Activated CD4-positive, alpha-beta T cell treated with anti-CD3 and anti-CD28 coated beads for 36 hours (primary cell): ENCODE results near the gene SVOP. TPM values are rescaled to one million over a fixed set of nuclear protein-coding genes. Genes with fewer than 3 reads are reported as not detected.

Experiments used
- ATAC-seq: fragments of 200-7000 bp; cut with Tn5 transposase; one replicate; pipeline ENCODE4 v1.10.0; 2021; ENCODE audit warnings: mild to moderate bottlenecking, moderate library complexity
- CTCF ChIA-PET: fragments of 350-600 bp; sonication (Branson Sonifier 250); formaldehyde crosslinking; loops from one replicate; lab custom pipeline; 2021; ENCODE audit warnings: antibody characterized with exemption; lab: Charles Lee
- POLR2A ChIA-PET: fragments of 350-600 bp; sonication (Branson Sonifier 250); formaldehyde crosslinking; loops from one replicate; lab custom pipeline; 2021; ENCODE audit warnings: antibody characterized with exemption, inconsistent platforms; lab: Charles Lee
- DNase-seq: peaks from one replicate; pipeline ENCODE4 v3.0.0-alpha.2; 2020
- H3K27ac Mint-ChIP-seq: one replicate; pipeline ENCODE4 v1.8.0; 2021; ENCODE audit warnings: mixed read lengths
- H3K27me3 Mint-ChIP-seq: one replicate; pipeline ENCODE4 v1.8.0; 2021; ENCODE audit warnings: mixed read lengths
- H3K36me3 Mint-ChIP-seq: one replicate; pipeline ENCODE4 v1.8.0; 2021; ENCODE audit warnings: low read depth, mixed read lengths
- H3K4me1 Mint-ChIP-seq: one replicate; pipeline ENCODE4 v1.8.0; 2021; ENCODE audit warnings: mixed read lengths
- H3K4me3 Mint-ChIP-seq: one replicate; pipeline ENCODE4 v1.8.0; 2021; ENCODE audit warnings: mild to moderate bottlenecking, moderate library complexity, mixed read lengths
- H3K9me3 Mint-ChIP-seq: one replicate; pipeline ENCODE4 v1.8.0; 2021; ENCODE audit warnings: low read depth, mixed read lengths
- intact Hi-C, 2 experiments: fragments of 100-400 bp; cut with DNase I in 1 of 2; cut with micrococcal nuclease in 1 of 2; formaldehyde crosslinking; loops; one replicate each; pipeline versions ENCODE4 v1.14.2 to v1.15.1; 2022 to 2024; cut with DNase I, micrococcal nuclease
- total RNA-seq, 2 experiments: library from RNA; stranded (reverse); gene quantifications; one replicate each; pipeline ENCODE4 v1.2.3, GENCODE V29; 2021

SVOP gene
- total RNA-seq, 2 experiments from 2014 or later = not detected

DNA sequence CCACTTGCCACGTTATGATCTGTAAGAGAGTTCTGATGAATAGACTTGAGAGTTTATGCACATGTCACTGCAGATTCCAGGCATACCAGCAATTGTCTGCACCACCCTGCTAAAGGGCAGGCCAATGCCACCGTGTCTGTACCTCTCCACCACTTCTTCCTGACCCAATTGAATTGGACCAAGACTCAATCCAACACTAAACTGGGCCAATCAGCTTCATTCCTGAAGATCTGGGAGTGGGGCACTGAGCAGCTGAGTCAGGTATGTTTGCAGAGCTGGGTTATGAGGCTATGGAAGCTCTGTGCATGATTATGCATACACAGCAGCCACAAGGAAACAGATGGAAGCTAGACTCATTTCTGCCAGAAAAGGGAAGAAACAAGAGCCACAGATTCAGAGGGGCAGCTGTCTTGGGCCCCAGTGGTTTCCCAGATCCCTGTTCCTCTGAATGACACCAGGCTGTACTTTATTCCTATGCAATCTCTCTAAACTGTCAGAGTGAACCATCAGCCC is 113.0 kb downstream of the SVOP start:
- no peaks in the 10 kb centered on the region for H3K4me1 Mint-ChIP-seq
- H3K36me3 Mint-ChIP-seq = no peaks in the 10 kb centered on the region
- peaks cover 3% of the 10 kb centered on the region for H3K27me3 Mint-ChIP-seq
- H3K4me3 Mint-ChIP-seq = no peak overlapping the region
- H3K9me3 Mint-ChIP-seq = no peaks in the 10 kb centered on the region
- ATAC-seq = no peak
- ChIA-PET POLR2A (no interaction called here), CTCF (no interaction called here)
- intact Hi-C loops = no loop called here
- no peak overlapping the region for H3K27ac Mint-ChIP-seq
- DNase-seq = no peak

DNA sequence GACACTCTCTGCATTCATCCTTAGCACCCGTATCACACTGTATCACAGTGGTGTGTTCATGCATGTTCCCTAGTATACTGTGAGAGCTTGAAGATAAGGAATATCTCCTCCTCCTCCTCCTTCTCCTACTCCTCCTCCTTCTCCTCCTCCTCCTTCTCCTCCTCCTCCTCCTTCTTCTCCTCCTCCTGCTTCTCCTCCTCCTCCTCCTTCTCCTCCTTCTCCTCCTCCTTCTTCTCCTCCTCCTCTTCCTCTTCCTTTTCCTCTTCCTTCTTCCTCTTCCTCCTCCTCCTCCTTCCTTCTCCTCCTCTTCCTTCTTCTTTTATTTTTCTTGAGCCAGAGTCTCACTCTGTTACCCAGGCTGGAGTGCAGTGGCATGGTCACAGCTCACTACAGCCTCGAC is 113.9 kb downstream of the SVOP start:
- Mint-ChIP-seq H3K27me3 (peaks cover 4% of the 10 kb centered on the region), H3K4me3 (no peak overlapping the region), H3K36me3 (no peaks in the 10 kb centered on the region), H3K27ac (no peak overlapping the region), H3K4me1 (no peaks in the 10 kb centered on the region), H3K9me3 (no peaks in the 10 kb centered on the region)
- ChIA-PET CTCF (no interaction called here), POLR2A (no interaction called here)
- intact Hi-C loops = no loop called here
- ATAC-seq (no peak), DNase-seq (no peak)

DNA sequence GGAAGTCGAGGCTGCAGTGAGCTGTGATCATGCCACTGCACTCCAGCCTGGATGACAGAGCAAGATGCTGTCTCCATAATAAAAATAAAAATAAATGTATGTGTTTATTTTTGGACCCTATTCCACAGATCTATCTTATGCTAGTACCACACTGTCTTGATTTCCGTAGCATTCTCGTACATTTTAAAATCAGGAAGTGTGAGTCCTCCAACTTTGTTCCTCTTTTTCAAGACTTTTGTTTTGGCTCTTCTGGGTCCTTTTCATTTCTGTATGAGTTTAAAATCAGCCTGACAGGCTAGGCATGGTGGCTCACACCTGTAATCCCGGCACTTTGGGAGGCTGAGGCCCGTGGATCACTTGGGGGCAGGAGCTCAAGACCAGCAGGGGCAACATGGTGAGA is 115.1 kb downstream of the SVOP start:
- intact Hi-C loops = no loop called here
- ATAC-seq (no peak), DNase-seq (no peak)
- H3K4me1 Mint-ChIP-seq = no peaks in the 10 kb centered on the region
- POLR2A ChIA-PET = interaction anchor here (0.5 kb wide), 1 partner anchor 36 kb away, joined by 5 read pairs; no protein-coding TSS in a partner anchor
- no peaks in the 10 kb centered on the region for H3K36me3 Mint-ChIP-seq
- no peak overlapping the region for H3K27ac Mint-ChIP-seq
- H3K9me3 Mint-ChIP-seq = no peaks in the 10 kb centered on the region
- CTCF ChIA-PET = no interaction called here
- no peak overlapping the region for H3K4me3 Mint-ChIP-seq
- peaks cover 7% of the 10 kb centered on the region for H3K27me3 Mint-ChIP-seq

DNA sequence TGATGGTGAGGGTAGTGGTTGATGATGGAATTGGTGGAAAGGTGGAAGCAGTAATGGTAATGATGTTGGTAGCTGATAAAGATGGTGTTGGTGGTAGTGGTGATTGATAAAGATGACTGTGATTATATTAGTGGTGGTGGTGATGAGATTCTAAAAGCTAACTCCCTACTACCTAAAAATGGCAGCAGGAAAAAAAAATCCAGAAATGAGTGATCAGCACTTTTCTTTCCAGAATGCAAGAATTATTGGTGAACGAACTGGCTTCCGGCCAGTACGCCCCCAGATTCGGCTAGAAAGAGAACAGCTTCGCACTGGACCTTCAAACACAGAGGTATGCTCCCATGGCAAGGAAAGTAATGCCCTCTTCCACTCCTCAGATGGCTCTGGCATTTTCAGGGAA is 121.7 kb downstream of the SVOP start:
- ATAC-seq (no peak), DNase-seq (no peak)
- no peaks in the 10 kb centered on the region for H3K9me3 Mint-ChIP-seq
- H3K36me3 Mint-ChIP-seq = no peaks in the 10 kb centered on the region
- no peaks in the 10 kb centered on the region for H3K4me1 Mint-ChIP-seq
- H3K27me3 Mint-ChIP-seq = peaks cover 20% of the 10 kb centered on the region
- H3K4me3 Mint-ChIP-seq = no peak overlapping the region
- no peak overlapping the region for H3K27ac Mint-ChIP-seq
- intact Hi-C loops = no loop called here
- ChIA-PET CTCF (no interaction called here), POLR2A (no interaction called here)

DNA sequence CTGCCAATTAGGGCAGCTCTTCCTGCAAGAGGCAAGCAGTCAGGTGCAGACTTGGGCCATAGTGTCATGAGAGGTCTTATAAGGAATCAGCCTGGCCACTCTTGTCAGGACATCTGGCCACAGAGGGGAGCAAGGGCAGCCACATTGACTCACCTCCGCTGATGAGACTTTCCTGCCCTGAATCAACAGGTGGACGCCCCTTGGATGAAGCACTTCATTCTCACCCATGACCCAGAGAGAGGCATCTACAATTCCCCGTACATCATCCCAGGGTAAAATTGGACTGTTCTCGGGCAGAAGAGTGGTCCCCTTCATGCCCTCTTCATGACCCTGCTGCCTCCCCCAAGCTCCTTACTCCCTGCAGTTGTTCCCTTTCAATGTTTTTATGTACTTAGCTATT is 124.1 kb downstream of the SVOP start:
- no peaks in the 10 kb centered on the region for H3K36me3 Mint-ChIP-seq
- H3K4me3 Mint-ChIP-seq = no peak overlapping the region
- CTCF ChIA-PET = interaction anchor here (0.6 to 2.1 kb wide), 4 partner anchors 15 to 133 kb away, joined by 3 to 8 read pairs (median 4); no protein-coding TSS in a partner anchor
- intact Hi-C loops = no loop called here
- no peaks in the 10 kb centered on the region for H3K4me1 Mint-ChIP-seq
- no peaks in the 10 kb centered on the region for H3K9me3 Mint-ChIP-seq
- DNase-seq (no peak), ATAC-seq (no peak)
- POLR2A ChIA-PET = no interaction called here
- H3K27ac Mint-ChIP-seq = no peak overlapping the region
- H3K27me3 Mint-ChIP-seq = peaks cover 18% of the 10 kb centered on the region

GRCh38 chr12:108896336-108896735 is 124.5 kb downstream of the SVOP start:
- CTCF ChIA-PET = interaction anchor here (0.6 to 2.1 kb wide), 4 partner anchors 19 to 1690 kb away, joined by 3 to 8 read pairs (median 3); no protein-coding TSS in a partner anchor
- ATAC-seq = no peak
- POLR2A ChIA-PET = no interaction called here
- intact Hi-C loops = no loop called here
- H3K27me3 Mint-ChIP-seq = peaks cover 18% of the 10 kb centered on the region
- no peak for DNase-seq
- H3K4me1 Mint-ChIP-seq = no peaks in the 10 kb centered on the region
- no peak overlapping the region for H3K27ac Mint-ChIP-seq
- H3K36me3 Mint-ChIP-seq = no peaks in the 10 kb centered on the region
- H3K9me3 Mint-ChIP-seq = no peaks in the 10 kb centered on the region
- no peak overlapping the region for H3K4me3 Mint-ChIP-seq

GRCh38 chr12:108895220-108895802 is 125.6 kb downstream of the SVOP start:
- ChIA-PET POLR2A (no interaction called here), CTCF (no interaction called here)
- H3K4me3 Mint-ChIP-seq = no peak overlapping the region
- DNase-seq (no peak), ATAC-seq (no peak)
- intact Hi-C loops = no loop called here
- H3K27me3 Mint-ChIP-seq = peaks cover 12% of the 10 kb centered on the region
- no peaks in the 10 kb centered on the region for H3K36me3 Mint-ChIP-seq
- peaks cover 3% of the 10 kb centered on the region for H3K9me3 Mint-ChIP-seq
- no peak overlapping the region for H3K27ac Mint-ChIP-seq
- H3K4me1 Mint-ChIP-seq = no peaks in the 10 kb centered on the region

- Mint-ChIP-seq H3K27ac (no peak overlapping the region), H3K27me3 (peaks cover 2% of the 10 kb centered on the region), H3K9me3 (peaks cover 3% of the 10 kb centered on the region), H3K4me1 (no peaks in the 10 kb centered on the region), H3K4me3 (no peak overlapping the region), H3K36me3 (no peaks in the 10 kb centered on the region)
- intact Hi-C loops = no loop called here
- DNase-seq = peak; percentile 30
- ChIA-PET CTCF (interaction anchor here (0.9 to 2.7 kb wide), 2 partner anchors 8 to 202 kb away, joined by 3 to 13 read pairs; partner anchors contain the start of gene ALKBH2), POLR2A (no interaction called here)
- ATAC-seq = no peak
Observed at GRCh38 chr12:108890208-108890607, 130.7 kb downstream of the SVOP start.

- intact Hi-C loops = loop anchor here in 1 of 2 experiments (10.0 kb wide), 1 partner anchor 497 kb away; no protein-coding TSS in a partner anchor
- Mint-ChIP-seq H3K27me3 (no peaks in the 10 kb centered on the region), H3K9me3 (peaks cover 3% of the 10 kb centered on the region), H3K4me3 (no peak overlapping the region), H3K27ac (no peak overlapping the region), H3K36me3 (no peaks in the 10 kb centered on the region), H3K4me1 (no peaks in the 10 kb centered on the region)
- ChIA-PET POLR2A (no interaction called here), CTCF (interaction anchor here (1.0 to 2.7 kb wide), 2 partner anchors 63 to 205 kb away, joined by 5 to 13 read pairs; partner anchors contain the start of gene ALKBH2)
- DNase-seq = no peak
- ATAC-seq = no peak
Observed at GRCh38 chr12:108888031-108888430, 132.8 kb downstream of the SVOP start.

DNA sequence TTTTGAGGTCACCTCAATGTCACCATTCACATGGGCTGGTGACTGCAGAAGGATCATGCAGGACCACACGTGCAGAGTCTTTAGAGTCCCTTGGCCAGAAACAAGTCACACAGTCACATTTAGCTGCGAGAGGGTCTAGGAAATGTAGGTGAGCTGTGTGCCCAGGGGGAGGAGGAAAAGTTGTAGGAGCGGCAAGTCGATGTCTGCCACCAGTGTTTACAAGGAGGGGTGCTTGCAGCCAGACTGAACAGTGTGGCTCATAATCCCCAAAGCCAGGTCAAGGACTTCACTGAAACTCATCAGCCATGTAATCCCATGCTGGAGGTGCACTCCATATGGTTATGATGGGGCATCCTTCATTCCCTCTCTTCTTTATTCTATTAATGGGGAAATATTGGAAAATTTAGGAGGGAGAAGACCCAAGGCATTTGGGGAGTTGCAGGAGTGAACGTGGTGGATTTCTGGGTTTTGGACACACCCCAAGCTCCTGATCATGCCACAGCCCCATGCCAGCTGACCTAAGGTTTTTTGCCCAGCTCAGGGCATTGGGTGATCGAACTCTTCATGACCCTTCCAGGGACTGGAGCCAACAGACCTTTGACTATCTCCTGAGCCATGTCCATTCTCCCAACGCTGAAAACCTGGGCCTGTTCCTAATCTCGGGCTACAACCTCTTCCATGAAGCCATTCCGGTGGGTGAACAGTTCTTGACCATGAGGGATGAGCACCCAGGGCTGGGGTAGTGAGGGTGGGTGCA is 133.8 kb downstream of the SVOP start:
- H3K27ac Mint-ChIP-seq = no peak overlapping the region
- H3K36me3 Mint-ChIP-seq = no peaks in the 10 kb centered on the region
- no peak for ATAC-seq
- no peak overlapping the region for H3K4me3 Mint-ChIP-seq
- DNase-seq = no peak
- intact Hi-C loops = loop anchor here in 1 of 2 experiments (10.0 kb wide), 1 partner anchor 498 kb away; no protein-coding TSS in a partner anchor
- no peaks in the 10 kb centered on the region for H3K27me3 Mint-ChIP-seq
- POLR2A ChIA-PET = no interaction called here
- no peaks in the 10 kb centered on the region for H3K4me1 Mint-ChIP-seq
- CTCF ChIA-PET = interaction anchor here (1.1 to 2.0 kb wide), 2 partner anchors 64 to 165 kb away, joined by 4 to 5 read pairs; partner anchors contain the start of gene USP30
- peaks cover 3% of the 10 kb centered on the region for H3K9me3 Mint-ChIP-seq

DNA sequence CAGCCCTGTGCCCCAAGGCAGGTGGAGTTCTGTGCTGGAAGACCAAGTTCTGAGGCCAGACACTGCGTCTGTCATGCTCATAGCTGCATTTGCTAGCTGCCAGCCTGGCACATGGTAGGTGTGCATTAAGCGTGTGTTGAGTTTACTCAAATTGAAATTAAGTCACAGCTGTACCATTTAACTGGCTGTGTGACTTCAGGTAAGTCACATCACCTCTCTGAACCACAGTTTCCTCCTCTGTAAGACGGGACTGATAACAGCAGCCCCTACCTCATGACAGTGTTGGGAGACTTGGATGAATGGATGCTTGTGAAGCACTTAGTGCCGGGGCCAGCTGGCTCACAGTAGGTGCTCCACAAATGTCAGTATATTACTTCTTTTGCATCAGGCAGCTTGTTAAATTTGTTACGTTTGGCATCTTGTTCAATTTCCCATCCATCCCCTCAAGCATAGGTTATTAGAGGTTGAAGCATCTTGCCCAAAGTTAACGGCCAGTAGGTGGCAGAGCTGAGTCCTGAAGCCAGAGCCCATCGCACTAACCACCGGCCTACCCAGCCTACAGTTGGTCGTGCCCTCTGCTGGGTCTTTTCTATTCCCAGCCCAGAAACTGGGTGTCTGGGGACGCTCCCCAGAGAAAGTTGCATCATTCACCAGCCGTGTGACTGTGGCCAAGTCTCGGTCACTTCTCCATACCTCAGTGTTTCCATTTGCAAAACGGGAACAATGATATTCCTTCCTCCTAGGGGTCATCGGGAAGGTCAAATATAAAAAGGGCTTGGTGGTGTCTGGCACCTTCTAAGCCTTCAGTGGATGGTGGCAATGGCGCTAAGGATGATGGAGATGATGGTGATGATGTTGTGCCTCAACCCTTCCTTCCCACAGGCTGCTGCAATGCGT is 136.5 kb downstream of the SVOP start:
- DNase-seq = peak; percentile 86
- Mint-ChIP-seq H3K4me3 (no peak overlapping the region), H3K9me3 (no peaks in the 10 kb centered on the region), H3K27me3 (no peaks in the 10 kb centered on the region), H3K27ac (no peak overlapping the region), H3K4me1 (no peaks in the 10 kb centered on the region), H3K36me3 (no peaks in the 10 kb centered on the region)
- ATAC-seq = peak; percentile 88
- ChIA-PET CTCF (interaction anchor here (0.6 to 3.4 kb wide), 19 partner anchors 9 to 355 kb away, joined by 3 to 19 read pairs (median 3); partner anchors contain the start of gene ALKBH2), POLR2A (no interaction called here)
- intact Hi-C loops = loop anchor here (1.0 to 10.0 kb wide), 4 partner anchors 66 to 500 kb away; partner anchors contain the start of gene ALKBH2 (in 2 of the 2)
